ENCODE measurements around the gene OR9A4. TPM values are rescaled to one million over a fixed set of nuclear protein-coding genes. Genes with fewer than 3 reads are reported as not detected.

OR9A4 gene
- total RNA-seq = not detected in 2 replicates

GRCh38 chr7:141916099-141916498, at the start of gene OR9A4:
Gene OR9A4, plus strand, starts transcription at chr7:141916399. Its CDS starts 2,477 bp downstream, at chr7:141918876.

GRCh38 chr7:141946796-141947195, 30.6 kb downstream of the OR9A4 start, which contains the start of gene CLEC5A:
Gene CLEC5A, minus strand, starts transcription at chr7:141946974. Its CDS starts 682 bp downstream, at chr7:141946292.

Other genes with a start within 250 kb of the OR9A4 start
- 6.0 and 7.5 TPM in 2 replicates for gene DENND11, start 214.2 kb upstream of the OR9A4 start, total RNA-seq
- not detected in 2 replicates for gene WEE2, start 208.0 kb upstream of the OR9A4 start, total RNA-seq
- gene SSBP1, start 178.0 kb upstream of the OR9A4 start, total RNA-seq = 58.5 and 81.2 TPM in 2 replicates
- gene TAS2R3, start 152.3 kb upstream of the OR9A4 start, total RNA-seq = 2.1 and 3.5 TPM in 2 replicates
- gene TAS2R4, start 139.7 kb upstream of the OR9A4 start, total RNA-seq = 2.1 and 4.3 TPM in 2 replicates
- 2.6 and 3.5 TPM in 2 replicates for gene TAS2R5, start 126.2 kb upstream of the OR9A4 start, total RNA-seq
- gene PRSS37, start 74.9 kb upstream of the OR9A4 start, total RNA-seq = not detected in 2 replicates
- gene CLEC5A, start 30.6 kb downstream of the OR9A4 start, total RNA-seq = not detected in 2 replicates
- gene TAS2R38, start 57.4 kb downstream of the OR9A4 start, total RNA-seq = under 0.01 TPM in 1 of 2 replicates, not detected in the other
- 2.0 and 6.8 TPM in 2 replicates for gene MGAM, start 79.5 kb downstream of the OR9A4 start, total RNA-seq
- under 0.01 TPM in 1 of 2 replicates, not detected in the other for gene MGAM2, start 195.3 kb downstream of the OR9A4 start, total RNA-seq